IPS-NIHi11 (cell line): ENCODE data around the gene MUC4.
"Not testable (repeated sequence)": the region's sequence is repeated elsewhere in the genome, so short reads cannot be mapped to it uniquely, and the experiment has no call there.

Experiments
- DNase-seq: peaks from one replicate; pipeline ENCODE4 v3.0.0; 2012; ENCODE audit warnings: mixed read lengths, low spot score

Gene MUC4

GRCh38 chr3:195717852-195718476, 93.8 kb downstream of the MUC4 start:
- no peak for DNase-seq

DNA sequence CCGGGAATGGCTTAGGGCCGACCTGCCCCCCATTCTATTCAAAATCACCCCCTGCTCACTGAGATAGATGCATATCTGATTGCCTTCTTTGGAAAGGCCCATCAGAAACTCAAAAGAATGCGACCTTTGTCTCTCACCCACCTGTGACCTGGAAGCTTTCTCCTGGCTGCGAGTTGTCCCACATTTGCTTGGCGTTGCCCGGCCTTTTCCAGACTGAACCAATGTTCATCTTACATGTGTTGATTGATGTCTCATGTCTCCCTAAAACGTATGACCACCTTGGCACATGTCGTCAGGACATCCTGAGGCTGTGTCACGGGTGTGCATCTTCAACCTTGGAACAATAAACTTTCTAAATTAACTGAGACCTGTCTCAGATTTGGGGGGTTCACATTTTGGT, 94.3 kb downstream of the MUC4 start:
- DNase-seq = no peak

- no peak for DNase-seq
These were observed 96.0 kb downstream of the MUC4 start for GRCh38 chr3:195715583-195716266.

DNA sequence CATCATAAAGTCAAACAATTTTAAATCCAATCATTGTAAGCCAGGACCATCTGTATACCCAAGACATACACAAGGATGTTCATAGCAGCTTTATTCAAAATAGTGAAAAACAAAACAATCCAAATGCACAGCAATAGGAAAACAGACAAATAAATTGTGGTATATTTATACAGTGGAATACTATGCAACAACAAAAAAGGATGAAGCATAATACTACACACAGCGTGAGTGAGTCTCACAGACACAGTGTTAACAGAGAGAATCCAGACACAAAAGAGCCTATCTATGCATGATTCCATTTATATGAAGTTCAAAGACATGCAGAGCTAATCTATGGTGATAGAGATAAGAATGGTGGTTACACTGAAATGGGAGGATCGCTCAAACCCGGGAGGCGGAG, 96.6 kb downstream of the MUC4 start:
- DNase-seq = no peak

DNA sequence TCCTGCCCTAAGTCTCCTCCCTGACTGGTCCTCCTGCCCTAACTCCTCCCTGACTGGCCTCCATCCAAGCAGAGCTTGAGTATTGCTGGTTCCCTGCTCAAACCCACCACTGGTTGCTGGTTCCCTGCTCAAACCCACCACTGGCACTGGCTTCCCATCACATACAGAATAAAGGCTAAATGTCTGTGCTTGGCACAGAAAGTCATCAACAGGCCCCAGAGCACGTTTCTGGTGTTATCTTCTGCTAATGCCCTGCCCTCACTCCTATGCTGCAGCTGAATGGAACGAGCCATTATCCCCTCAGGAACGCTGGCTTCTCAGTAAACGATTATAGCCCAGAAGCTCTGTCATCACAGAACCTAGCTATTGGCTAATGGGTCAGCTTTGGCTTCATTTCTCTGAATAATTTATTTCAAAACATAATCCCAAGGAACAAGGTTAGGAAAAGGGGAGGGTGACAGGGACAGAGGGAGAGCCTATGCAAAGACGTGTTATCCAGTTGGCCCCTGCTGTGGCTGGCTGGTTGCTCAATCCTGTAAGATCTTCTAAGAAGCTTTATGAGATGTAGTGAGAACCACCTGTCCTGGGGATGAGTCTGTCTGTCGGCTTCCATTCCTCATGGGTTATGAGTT, 97.2 kb downstream of the MUC4 start:
- DNase-seq = no peak

DNA sequence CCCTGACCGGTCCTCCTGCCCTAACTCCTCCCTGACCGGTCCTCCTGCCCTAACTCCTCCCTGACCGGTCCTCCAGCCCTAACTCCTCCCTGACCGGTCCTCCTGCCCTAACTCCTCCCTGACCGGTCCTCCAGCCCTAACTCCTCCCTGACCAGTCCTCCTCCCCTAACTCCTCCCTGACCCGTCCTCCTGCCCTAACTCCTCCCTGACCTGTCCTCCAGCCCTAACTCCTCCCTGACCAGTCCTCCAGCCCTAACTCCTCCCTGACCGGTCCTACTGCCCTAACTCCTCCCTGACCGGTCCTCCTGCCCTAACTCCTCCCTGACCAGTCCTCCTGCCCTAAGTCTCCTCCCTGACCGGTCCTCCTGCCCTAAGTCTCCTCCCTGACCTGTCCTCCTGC, 98.6 kb downstream of the MUC4 start:
- not testable (repeated sequence) for DNase-seq

- not testable (repeated sequence) for DNase-seq
These were observed 99.2 kb downstream of the MUC4 start for GRCh38 chr3:195712535-195712910.

DNA sequence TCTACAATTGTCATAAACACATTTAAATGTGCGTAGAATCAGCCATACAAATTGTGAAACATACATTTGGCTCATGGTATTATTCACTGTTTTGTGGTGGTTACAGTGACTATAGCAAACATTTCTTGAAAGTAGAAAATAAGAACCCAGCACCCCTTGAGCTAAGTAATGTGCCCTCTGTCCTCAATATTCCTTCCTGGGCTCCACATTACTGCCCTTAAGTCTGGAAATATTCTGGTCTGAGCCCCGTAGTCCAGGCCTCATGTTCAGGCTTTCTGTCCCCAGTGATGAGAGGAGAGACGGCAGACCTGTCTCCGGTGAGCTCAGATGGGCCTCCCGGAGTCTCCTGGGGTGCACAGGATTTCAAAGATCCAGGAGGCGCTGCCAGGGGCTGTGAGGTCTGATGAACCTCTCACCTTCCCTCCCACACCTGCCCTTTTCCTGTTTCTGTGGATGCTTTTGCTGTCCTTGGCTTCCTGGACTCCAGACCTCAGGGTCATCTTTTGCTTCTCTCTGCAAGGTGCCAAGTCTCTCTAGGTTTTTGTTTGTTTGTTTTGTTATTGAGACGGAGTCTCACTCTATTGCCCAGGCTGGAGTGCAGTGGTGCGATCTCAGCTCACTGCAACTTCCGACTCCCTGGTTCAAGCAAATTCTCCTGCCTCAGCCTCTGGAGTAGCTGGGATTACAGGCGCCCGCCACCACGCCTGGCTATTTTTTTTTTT, 99.8 kb downstream of the MUC4 start:
- DNase-seq = no peak

GRCh38 chr3:195711091-195711812, 100.5 kb downstream of the MUC4 start:
- not testable (repeated sequence) for DNase-seq

DNA sequence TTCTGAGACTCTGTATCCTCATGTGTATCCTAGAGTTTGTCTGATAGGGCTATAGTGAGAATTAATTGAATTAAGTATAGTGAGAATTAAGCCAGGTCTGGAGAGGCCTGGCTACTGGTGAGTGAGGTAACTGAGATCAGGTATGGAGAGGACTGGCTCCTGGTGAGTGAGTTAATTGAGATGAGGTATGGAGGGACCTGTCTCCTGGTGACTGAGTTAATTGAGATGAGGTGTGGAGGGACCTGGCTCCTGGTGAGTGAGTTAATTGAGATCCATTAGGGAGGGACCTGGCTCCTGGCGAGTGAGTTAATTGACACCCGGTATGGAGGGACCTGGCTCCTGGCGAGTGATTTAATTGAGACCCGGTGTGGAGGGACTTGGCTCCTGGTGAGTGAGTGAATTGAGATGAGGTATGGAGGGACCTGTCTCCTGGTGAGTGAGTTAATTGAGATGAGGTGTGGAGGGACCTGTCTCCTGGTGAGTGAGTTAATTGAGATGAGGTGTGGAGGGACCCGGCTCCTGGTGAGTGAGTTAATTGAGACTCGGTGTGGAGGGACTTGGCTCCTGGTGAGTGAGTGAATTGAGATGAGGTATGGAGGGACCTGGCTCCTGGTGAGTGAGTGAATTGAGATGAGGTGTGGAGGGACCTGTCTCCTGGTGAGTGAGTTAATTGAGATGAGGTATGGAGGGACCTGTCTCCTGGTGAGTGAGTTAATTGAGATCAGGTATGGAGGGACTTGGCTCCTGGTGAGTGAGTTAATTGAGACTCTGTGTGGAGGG, 101.4 kb downstream of the MUC4 start:
- not testable (repeated sequence) for DNase-seq

GRCh38 chr3:195709676-195710085, 102.0 kb downstream of the MUC4 start:
- DNase-seq = no peak

GRCh38 chr3:195708626-195709481, 102.9 kb downstream of the MUC4 start:
- no peak for DNase-seq

GRCh38 chr3:195708061-195708460, 103.7 kb downstream of the MUC4 start:
- DNase-seq = no peak

DNA sequence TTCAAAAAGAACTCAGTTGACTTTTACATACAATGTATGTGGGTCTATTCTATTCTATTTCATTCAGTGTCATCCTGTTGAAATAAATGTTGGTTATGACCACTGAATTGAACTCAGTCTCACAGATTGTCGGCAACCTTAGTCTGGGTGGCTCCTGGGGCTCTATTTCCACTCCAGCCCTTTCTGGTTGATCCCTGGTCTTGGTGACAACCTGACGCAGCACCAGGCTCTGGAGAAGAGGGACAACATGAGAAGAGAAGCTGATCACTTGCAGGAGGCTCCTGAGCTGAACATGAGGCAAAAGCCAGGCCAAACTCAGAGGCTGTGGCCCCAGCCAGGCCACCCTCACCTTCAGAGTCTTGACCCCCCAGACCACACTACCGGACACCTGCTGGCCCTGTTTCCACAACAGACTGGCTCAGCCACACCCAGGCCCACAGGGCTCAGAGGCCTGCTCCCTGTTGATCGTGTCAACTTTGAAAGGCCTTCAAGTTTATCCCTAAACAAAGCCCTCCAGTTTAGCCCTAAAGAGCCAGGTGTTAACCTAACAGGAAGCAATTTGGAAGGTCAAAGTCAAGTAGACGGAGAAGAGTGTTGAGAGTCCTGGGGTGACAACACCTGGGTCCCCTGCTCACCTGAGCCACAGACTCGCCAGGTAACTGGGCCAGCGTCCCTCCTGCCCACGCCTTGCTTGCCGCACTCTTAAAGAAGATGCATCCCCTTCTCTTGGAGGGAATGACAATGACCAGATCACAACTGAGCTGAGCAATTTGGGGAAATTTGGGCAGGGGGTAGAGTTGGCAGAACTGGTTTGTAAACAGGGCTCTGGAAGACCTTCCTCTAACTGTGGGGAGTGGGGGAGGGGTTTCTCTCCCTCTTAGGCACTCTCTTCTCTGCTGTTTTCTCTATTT, 106.4 kb downstream of the MUC4 start:
- DNase-seq = no peak

GRCh38 chr3:195704433-195704999, 107.2 kb downstream of the MUC4 start:
- no peak for DNase-seq

DNA sequence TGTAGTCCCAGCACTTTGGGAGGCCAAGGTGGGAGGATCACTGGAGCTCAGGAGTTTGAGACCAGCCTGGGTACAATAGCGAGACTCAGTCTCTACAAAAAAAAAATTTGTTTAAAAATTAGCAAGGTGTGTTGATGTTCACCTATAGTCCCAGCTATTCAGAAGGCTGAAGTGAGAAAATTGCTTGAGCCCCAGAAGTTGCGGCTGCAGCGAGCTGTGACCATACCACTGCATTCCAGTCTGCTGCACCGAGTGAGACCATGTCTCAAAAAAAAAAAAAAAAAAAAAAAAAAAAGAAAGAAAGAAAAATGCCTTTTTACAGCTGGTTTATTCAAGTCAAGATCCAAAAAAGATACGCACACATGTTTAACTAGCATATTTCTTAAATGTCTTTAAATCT, 108.0 kb downstream of the MUC4 start:
- DNase-seq = no peak

- DNase-seq = no peak
These were observed 110.5 kb downstream of the MUC4 start for GRCh38 chr3:195701042-195701915.

GRCh38 chr3:195700319-195700718, 111.4 kb downstream of the MUC4 start:
- no peak for DNase-seq
